K562 (cell line): Measurements from ENCODE around the gene DCLK3. TPM values are rescaled to one million over a fixed set of nuclear protein-coding genes. Genes with fewer than 3 reads are reported as not detected.

Experiments used
- ATAC-seq: fragments of 200-7000 bp; cut with Tn5 transposase; 3 replicates; pipeline ENCODE4 v1.9.1; 2020; ENCODE audit warnings: moderate library complexity
- BruUV-seq: library from RNA; stranded (reverse); fragments of 400-500 nt; replicated peaks from 2 replicates; lab custom pipeline; 2021; lab: Mats Ljungman, UMichigan
- CTCF ChIA-PET: fragments of 300-600 bp; formaldehyde crosslinking; extraction: SDS; loops from one replicate; lab custom pipeline; 2021; ENCODE audit warnings: low intra/inter-chr PET ratio; lab: Yijun Ruan, JAX
- POLR2A ChIA-PET: fragments of 300-600, 350-650 bp; sonication (Branson Sonifier 250); formaldehyde crosslinking; extraction: SDS; loops from one replicate; lab custom pipeline; 2021; ENCODE audit warnings: antibody characterized with exemption, inconsistent platforms; lab: Yijun Ruan, JAX
- DNase-seq, 4 experiments: peaks; one replicate each; pipeline versions ENCODE4 v3.0.0 to v3.0.0-alpha.2; 2011 to 2018; ENCODE audit warnings: low spot score in 3 of 4, mixed read lengths in 3 of 4; ENCODE audit errors: extremely low read depth in 1 of 4
- FAIRE-seq: peaks from 2 replicates; lab custom pipeline; 2011; peaks lifted over from hg19 to GRCh38; lab: Jason Lieb, UNC
- H2AFZ ChIP-seq: 2 replicates; pipeline ENCODE4 v1.6.0; 2011; ENCODE audit warnings: low read depth, low read length, control low read depth, inconsistent platforms
- H3K27ac ChIP-seq: fragments of 200-600 bp; 3 replicates; pipeline ENCODE4 v1.8.0; 2011; ENCODE audit warnings: low read depth, mild to moderate bottlenecking, control low read depth, inconsistent platforms, low read length, moderate library complexity, mixed read lengths; ENCODE audit errors: extremely low read depth
- H3K27me3 ChIP-seq, 2 experiments: fragments of 300-600 bp in 1 of 2; 2 replicates in 1 of 2; 3 replicates in 1 of 2; pipeline versions ENCODE4 v1.6.0 to v1.8.0; 2011; ENCODE audit warnings: inconsistent platforms in 2 of 2, low read length in 2 of 2, mild to moderate bottlenecking in 1 of 2, mixed read lengths in 1 of 2, moderate library complexity in 1 of 2; ENCODE audit not compliant: control insufficient read depth in 2 of 2, insufficient read depth in 2 of 2
- H3K36me3 ChIP-seq: fragments of 300-600 bp; 3 replicates; pipeline ENCODE4 v1.8.0; 2011; ENCODE audit warnings: mild to moderate bottlenecking, low read length, inconsistent platforms; ENCODE audit not compliant: control insufficient read depth, insufficient read depth
- H3K4me1 ChIP-seq, 2 experiments: fragments of 200-600 bp in 1 of 2; replicated peaks in 1 of 2; 2 replicates in 1 of 2; 3 replicates in 1 of 2; pipeline versions ENCODE4 v1.5.1 to v1.8.0; 2011; ENCODE audit warnings: inconsistent platforms in 2 of 2, low read length in 2 of 2, mild to moderate bottlenecking in 1 of 2, mixed read lengths in 1 of 2, moderate library complexity in 1 of 2; ENCODE audit not compliant: control insufficient read depth in 2 of 2, insufficient read depth in 2 of 2
- H3K4me2 ChIP-seq: 2 replicates; pipeline ENCODE4 v1.6.1; 2011; ENCODE audit warnings: low read length, control low read depth, inconsistent platforms, mixed read lengths; ENCODE audit not compliant: insufficient read depth
- H3K4me3 ChIP-seq: fragments of 200-600 bp; sonication (generic), shearing (Covaris generic); 2 replicates; pipeline ENCODE4 v1.5.1; 2016; ENCODE audit warnings: control low read depth, inconsistent platforms
- H3K79me2 ChIP-seq: fragments of 200-600 bp; 3 replicates; pipeline ENCODE4 v1.8.0; 2011; ENCODE audit warnings: low read length, inconsistent platforms; ENCODE audit not compliant: control insufficient read depth, insufficient read depth
- H3K9ac ChIP-seq, 2 experiments: 2 replicates each; pipeline versions ENCODE4 v1.6.0 to v1.6.1; 2011; ENCODE audit warnings: low read depth in 2 of 2, low read length in 2 of 2, control low read depth in 1 of 2, inconsistent platforms in 1 of 2, mild to moderate bottlenecking in 1 of 2, mixed read lengths in 1 of 2; ENCODE audit not compliant: insufficient read depth in 1 of 2
- H3K9me1 ChIP-seq: one replicate; pipeline ENCODE4 v1.6.0; 2011; ENCODE audit warnings: inconsistent platforms, mild to moderate bottlenecking, low read length, moderate library complexity; ENCODE audit not compliant: control insufficient read depth, insufficient read depth
- H3K9me3 ChIP-seq: replicated peaks from 2 replicates; pipeline ENCODE4 v1.5.1; 2011; ENCODE audit warnings: low read depth, low read length, inconsistent platforms; ENCODE audit not compliant: control insufficient read depth, insufficient read depth
- H4K20me1 ChIP-seq: replicated peaks from 2 replicates; pipeline ENCODE4 v1.6.1; 2011; ENCODE audit warnings: low read length, inconsistent platforms, mixed read lengths; ENCODE audit not compliant: control insufficient read depth, insufficient read depth
- EP400 ChIP-seq: fragments of 450-650 bp; IDR thresholded peaks from 2 replicates; pipeline ENCODE4 v1.6.1; 2017; ENCODE audit warnings: antibody characterized with exemption, mild to moderate bottlenecking, moderate library complexity
- ERF ChIP-seq: fragments of 450-650 bp; formaldehyde crosslinking; IDR thresholded peaks from 2 replicates; pipeline ENCODE4 v1.4.0; 2020; ENCODE audit warnings: mild to moderate bottlenecking, mixed read lengths
- GATA2 ChIP-seq: sonication (generic); formaldehyde crosslinking; IDR thresholded peaks from 2 replicates; pipeline ENCODE4 v1.4.0; 2020; ENCODE audit warnings: mild to moderate bottlenecking, missing genetic modification reagents
- PCBP1 ChIP-seq: fragments of 200-400 bp; formaldehyde crosslinking; IDR thresholded peaks from 2 replicates; pipeline ENCODE4 v1.6.1; 2018; ENCODE audit warnings: mild to moderate bottlenecking, low read depth, low read length; ENCODE audit not compliant: poor library complexity, severe bottlenecking
- PHF21A ChIP-seq: fragments of 450-650 bp; IDR thresholded peaks from 2 replicates; pipeline ENCODE4 v1.6.1; 2017; ENCODE audit warnings: low read depth, borderline replicate concordance
- TFAM ChIP-seq: fragments of 250-450 bp; sonication (Bioruptor Pico); conservative IDR thresholded peaks from 2 replicates; pipeline ENCODE4 v1.5.0; 2021; ENCODE audit warnings: mild to moderate bottlenecking, moderate library complexity
- ZNF717 ChIP-seq: fragments of 250-450 bp; sonication (Bioruptor Pico); IDR thresholded peaks from 2 replicates; pipeline ENCODE4 v1.5.0; 2021
- WGBS: fragments of 100-300 bp; shearing (Covaris generic); methylation state at CpG from one replicate; pipeline ENCODE4 v1.1.6; 2016; ENCODE audit warnings: low coverage, mixed read lengths; ENCODE audit not compliant: insufficient coverage; ENCODE audit errors: missing lambda C conversion rate; 5-methylcytosine and 5-hydroxymethylcytosine counted together
- in situ Hi-C: fragments of 300-500 bp; cut with MboI; formaldehyde crosslinking; loops from 4 replicates; pipeline ENCODE4 v1.15.0; 2018; ENCODE audit warnings: inconsistent platforms, mixed read lengths
- intact Hi-C: fragments of 100-400 bp; cut with micrococcal nuclease; formaldehyde crosslinking; loops from 2 replicates; pipeline ENCODE4 v1.14.2; 2022
- polyA plus RNA-seq, 8 experiments: library from polyadenylated mRNA; depleted of rRNA in 4 of 8; stranded (reverse) in 5 of 8; unstranded in 3 of 8; fragments of >200 nt; fragmentation: Nextera tagmentation in 2 of 8; fragmentation: Illumina TruSeq in 1 of 8; extraction: Ambion mirVana in 2 of 8; extraction: Trizol in 1 of 8; gene quantifications; 2 replicates each; pipeline versions ENCODE4 v1.2.1 to v1.2.3, GENCODE V29; 2011 to 2014; ENCODE audit warnings: inconsistent platforms in 1 of 8, missing spikeins in 1 of 8
- total RNA-seq, 7 experiments: library from RNA; depleted of rRNA in 6 of 7; stranded (reverse); fragments of >200 nt in 6 of 7; fragmentation: Illumina TruSeq in 2 of 7; extraction: Trizol in 2 of 7; gene quantifications; 2 replicates each; pipeline versions ENCODE4 v1.2.1 to v1.2.3, GENCODE V29; 2011 to 2021; ENCODE audit warnings: low replicate concordance in 1 of 7
- TF ChIP-seq, protein P1 (sequence below): fragments of 150-350 bp; IDR thresholded peaks from 2 replicates; pipeline ENCODE4 v1.6.1; 2014; ENCODE audit warnings: low read depth, mild to moderate bottlenecking, low read length, borderline replicate concordance
- TF ChIP-seq, protein P2 (sequence below): fragments of 250-450 bp; sonication (Bioruptor Pico); IDR thresholded peaks from 2 replicates; pipeline ENCODE4 v1.8.0; 2022; ENCODE audit warnings: moderate library complexity, mild to moderate bottlenecking, inconsistent platforms
- TF ChIP-seq, protein P3 (sequence below): fragments of 450-650 bp; conservative IDR thresholded peaks from 2 replicates; pipeline ENCODE4 v1.6.1; 2016; ENCODE audit warnings: missing genetic modification characterization, low read depth, mild to moderate bottlenecking, missing compliant biosample characterization, moderate library complexity
- TF ChIP-seq, protein P4 (sequence below): fragments of 250-450 bp; sonication (Bioruptor Pico); IDR thresholded peaks from 2 replicates; pipeline ENCODE4 v1.8.0; 2021; ENCODE audit warnings: moderate library complexity, mild to moderate bottlenecking, inconsistent platforms

Gene DCLK3
- total and polyA plus RNA-seq, 9 of the 15 experiments (the other 6 are each of a cell fraction or from before 2014, with no cell fraction given): not detected

DNA sequence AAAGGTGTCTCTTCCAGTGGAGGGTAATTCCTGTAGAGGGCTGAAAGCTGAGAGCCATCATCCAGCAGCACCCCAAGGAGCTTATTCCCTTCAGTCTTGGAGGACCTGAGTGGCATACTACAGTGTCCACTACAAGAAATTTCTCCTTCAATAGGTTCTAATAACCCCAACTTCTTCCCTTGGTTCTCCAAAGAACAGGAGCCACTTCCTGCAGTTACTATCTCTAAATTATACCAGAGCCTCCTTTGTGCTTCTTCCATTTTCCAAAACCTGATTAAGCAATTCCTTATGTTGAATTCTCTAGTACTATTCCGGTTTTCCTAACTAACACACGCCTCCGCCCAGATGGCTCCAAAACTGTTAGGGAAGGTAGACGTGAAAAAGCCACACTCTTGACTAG lies 50.4 kb downstream of the DCLK3 start (continued):
- TF ChIP-seq, protein P1, sequence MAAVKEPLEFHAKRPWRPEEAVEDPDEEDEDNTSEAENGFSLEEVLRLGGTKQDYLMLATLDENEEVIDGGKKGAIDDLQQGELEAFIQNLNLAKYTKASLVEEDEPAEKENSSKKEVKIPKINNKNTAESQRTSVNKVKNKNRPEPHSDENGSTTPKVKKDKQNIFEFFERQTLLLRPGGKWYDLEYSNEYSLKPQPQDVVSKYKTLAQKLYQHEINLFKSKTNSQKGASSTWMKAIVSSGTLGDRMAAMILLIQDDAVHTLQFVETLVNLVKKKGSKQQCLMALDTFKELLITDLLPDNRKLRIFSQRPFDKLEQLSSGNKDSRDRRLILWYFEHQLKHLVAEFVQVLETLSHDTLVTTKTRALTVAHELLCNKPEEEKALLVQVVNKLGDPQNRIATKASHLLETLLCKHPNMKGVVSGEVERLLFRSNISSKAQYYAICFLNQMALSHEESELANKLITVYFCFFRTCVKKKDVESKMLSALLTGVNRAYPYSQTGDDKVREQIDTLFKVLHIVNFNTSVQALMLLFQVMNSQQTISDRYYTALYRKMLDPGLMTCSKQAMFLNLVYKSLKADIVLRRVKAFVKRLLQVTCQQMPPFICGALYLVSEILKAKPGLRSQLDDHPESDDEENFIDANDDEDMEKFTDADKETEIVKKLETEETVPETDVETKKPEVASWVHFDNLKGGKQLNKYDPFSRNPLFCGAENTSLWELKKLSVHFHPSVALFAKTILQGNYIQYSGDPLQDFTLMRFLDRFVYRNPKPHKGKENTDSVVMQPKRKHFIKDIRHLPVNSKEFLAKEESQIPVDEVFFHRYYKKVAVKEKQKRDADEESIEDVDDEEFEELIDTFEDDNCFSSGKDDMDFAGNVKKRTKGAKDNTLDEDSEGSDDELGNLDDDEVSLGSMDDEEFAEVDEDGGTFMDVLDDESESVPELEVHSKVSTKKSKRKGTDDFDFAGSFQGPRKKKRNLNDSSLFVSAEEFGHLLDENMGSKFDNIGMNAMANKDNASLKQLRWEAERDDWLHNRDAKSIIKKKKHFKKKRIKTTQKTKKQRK: no peak
- no peak for TF ChIP-seq GATA2 (CRISPR knock-in tag)
- TF ChIP-seq EP400: no peak
- no peak for TF ChIP-seq PCBP1
- TF ChIP-seq, protein P2, sequence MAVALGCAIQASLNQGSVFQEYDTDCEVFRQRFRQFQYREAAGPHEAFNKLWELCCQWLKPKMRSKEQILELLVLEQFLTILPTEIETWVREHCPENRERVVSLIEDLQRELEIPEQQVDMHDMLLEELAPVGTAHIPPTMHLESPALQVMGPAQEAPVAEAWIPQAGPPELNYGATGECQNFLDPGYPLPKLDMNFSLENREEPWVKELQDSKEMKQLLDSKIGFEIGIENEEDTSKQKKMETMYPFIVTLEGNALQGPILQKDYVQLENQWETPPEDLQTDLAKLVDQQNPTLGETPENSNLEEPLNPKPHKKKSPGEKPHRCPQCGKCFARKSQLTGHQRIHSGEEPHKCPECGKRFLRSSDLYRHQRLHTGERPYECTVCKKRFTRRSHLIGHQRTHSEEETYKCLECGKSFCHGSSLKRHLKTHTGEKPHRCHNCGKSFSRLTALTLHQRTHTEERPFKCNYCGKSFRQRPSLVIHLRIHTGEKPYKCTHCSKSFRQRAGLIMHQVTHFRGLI: no peak
- no peak for TF ChIP-seq PHF21A
- TF ChIP-seq, all 486 proteins: peak for 0

DNA sequence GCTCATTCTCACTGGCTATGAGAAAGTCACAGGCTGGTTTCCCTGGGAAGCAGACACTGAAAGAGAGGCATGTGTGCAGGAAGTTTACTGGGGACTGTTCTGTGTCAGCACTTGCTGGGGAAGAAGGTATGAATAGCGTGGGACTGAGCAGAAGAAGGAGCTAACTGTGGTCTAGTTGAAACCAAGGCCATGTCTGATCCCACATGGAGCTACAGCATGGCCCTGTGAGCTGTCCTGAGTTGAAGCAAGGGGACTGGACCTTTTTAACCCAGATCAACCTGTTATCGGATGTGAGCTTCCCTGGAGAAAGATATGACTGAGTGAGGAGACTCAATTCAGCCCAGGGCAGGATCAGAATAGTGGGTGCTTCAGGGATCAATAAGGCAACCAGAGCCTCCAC lies 53.7 kb downstream of the DCLK3 start:
- CTCF ChIA-PET: no interaction called here

More for the DNA sequence above, 53.7 kb downstream of the DCLK3 start:
- Histone ChIP-seq H3K4me3 (no peak overlapping the region), H3K79me2 (no peaks in the 10 kb centered on the region), H3K9ac (no peak overlapping the region)
- POLR2A ChIA-PET: interaction anchor here (0.6 to 0.7 kb wide), 2 partner anchors 37 to 147 kb away, joined by 3 read pairs; no protein-coding TSS in a partner anchor
- no peak for ATAC-seq
- TF ChIP-seq ZNF717 (CRISPR knock-in tag) (no peak), ERF (CRISPR knock-in tag) (no peak), TFAM (CRISPR knock-in tag) (no peak)
- TF ChIP-seq, protein P3, sequence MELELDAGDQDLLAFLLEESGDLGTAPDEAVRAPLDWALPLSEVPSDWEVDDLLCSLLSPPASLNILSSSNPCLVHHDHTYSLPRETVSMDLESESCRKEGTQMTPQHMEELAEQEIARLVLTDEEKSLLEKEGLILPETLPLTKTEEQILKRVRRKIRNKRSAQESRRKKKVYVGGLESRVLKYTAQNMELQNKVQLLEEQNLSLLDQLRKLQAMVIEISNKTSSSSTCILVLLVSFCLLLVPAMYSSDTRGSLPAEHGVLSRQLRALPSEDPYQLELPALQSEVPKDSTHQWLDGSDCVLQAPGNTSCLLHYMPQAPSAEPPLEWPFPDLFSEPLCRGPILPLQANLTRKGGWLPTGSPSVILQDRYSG: no peak
- TF ChIP-seq, protein P4, sequence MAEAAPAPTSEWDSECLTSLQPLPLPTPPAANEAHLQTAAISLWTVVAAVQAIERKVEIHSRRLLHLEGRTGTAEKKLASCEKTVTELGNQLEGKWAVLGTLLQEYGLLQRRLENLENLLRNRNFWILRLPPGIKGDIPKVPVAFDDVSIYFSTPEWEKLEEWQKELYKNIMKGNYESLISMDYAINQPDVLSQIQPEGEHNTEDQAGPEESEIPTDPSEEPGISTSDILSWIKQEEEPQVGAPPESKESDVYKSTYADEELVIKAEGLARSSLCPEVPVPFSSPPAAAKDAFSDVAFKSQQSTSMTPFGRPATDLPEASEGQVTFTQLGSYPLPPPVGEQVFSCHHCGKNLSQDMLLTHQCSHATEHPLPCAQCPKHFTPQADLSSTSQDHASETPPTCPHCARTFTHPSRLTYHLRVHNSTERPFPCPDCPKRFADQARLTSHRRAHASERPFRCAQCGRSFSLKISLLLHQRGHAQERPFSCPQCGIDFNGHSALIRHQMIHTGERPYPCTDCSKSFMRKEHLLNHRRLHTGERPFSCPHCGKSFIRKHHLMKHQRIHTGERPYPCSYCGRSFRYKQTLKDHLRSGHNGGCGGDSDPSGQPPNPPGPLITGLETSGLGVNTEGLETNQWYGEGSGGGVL (CRISPR knock-in tag): no peak
- TF ChIP-seq, all 486 proteins: peak for 0
- Histone ChIP-seq H2AFZ (no peak overlapping the region), H3K4me2 (no peak overlapping the region), H3K9me3 (no peaks in the 10 kb centered on the region), H3K27ac (no peak overlapping the region), H3K36me3 (no peaks in the 10 kb centered on the region), H3K9me1 (no peaks in the 10 kb centered on the region), H4K20me1 (no peaks in the 10 kb centered on the region), H3K4me1 (no peaks in the 10 kb centered on the region), H3K27me3 (no peaks in the 10 kb centered on the region)
- in situ Hi-C loops: no loop called here
- DNase-seq (no peak), FAIRE-seq (no peak)
- intact Hi-C loops: no loop called here
- WGBS: 0% methylated on average over 2 of the region's 2 CpGs
- no TSS peak for BruUV-seq
